GM21528 (cell line): ENCODE data around the gene ZNF664.
A peak's percentile ranks its signal among the peaks of the same experiment; 100 is the strongest.

Experiments
- ATAC-seq: cut with Tn5 transposase; IDR thresholded peaks from one replicate; pipeline ENCODE4 v1.9.1; 2021; ENCODE audit warnings: mild to moderate bottlenecking, moderate library complexity; ENCODE audit not compliant: unreplicated experiment, low FRiP score

Gene ZNF664

GRCh38 chr12:123972457-123973401 lies at the start of gene ZNF664, which contains the start of gene CCDC92:
TSS of gene ZNF664 (plus strand) at chr12:123973215. CDS start at chr12:124012145, 38,930 bp downstream.
TSS of gene CCDC92 (minus strand) at chr12:123972831. CDS start at chr12:123944305, 28,526 bp downstream.
- ATAC-seq: peak; percentile 81

GRCh38 chr12:123923927-123924326 lies 49.1 kb upstream of the ZNF664 start:
- ATAC-seq: no peak

- ATAC-seq: no peak
These were observed 48.5 kb upstream of the ZNF664 start for GRCh38 chr12:123924539-123924938.

GRCh38 chr12:123928274-123928865 lies 44.6 kb upstream of the ZNF664 start:
- no peak for ATAC-seq

- ATAC-seq: no peak
These were observed 44.1 kb upstream of the ZNF664 start for GRCh38 chr12:123928897-123929296.

GRCh38 chr12:123929946-123930583 lies 43.0 kb upstream of the ZNF664 start:
- no peak for ATAC-seq

- no peak for ATAC-seq
These were observed 41.2 kb upstream of the ZNF664 start for GRCh38 chr12:123931686-123932321.

- no peak for ATAC-seq
These were observed 39.8 kb upstream of the ZNF664 start for GRCh38 chr12:123933214-123933613.

GRCh38 chr12:123934016-123934620 lies 38.9 kb upstream of the ZNF664 start:
- no peak for ATAC-seq

GRCh38 chr12:123934829-123935228 lies 38.2 kb upstream of the ZNF664 start:
- no peak for ATAC-seq

- ATAC-seq: no peak
These were observed 37.1 kb upstream of the ZNF664 start for GRCh38 chr12:123935956-123936355.

- ATAC-seq: no peak
These were observed 36.5 kb upstream of the ZNF664 start for GRCh38 chr12:123936471-123936870.

GRCh38 chr12:123936956-123937706 lies 35.9 kb upstream of the ZNF664 start:
- no peak for ATAC-seq

GRCh38 chr12:123937707-123938591 lies 35.1 kb upstream of the ZNF664 start:
- no peak for ATAC-seq

GRCh38 chr12:123938679-123939480 lies 34.1 kb upstream of the ZNF664 start:
- no peak for ATAC-seq

- no peak for ATAC-seq
These were observed 33.0 kb upstream of the ZNF664 start for GRCh38 chr12:123939716-123940626.

GRCh38 chr12:123940627-123940966 lies 32.4 kb upstream of the ZNF664 start:
- ATAC-seq: no peak
